GM18951 (cell line): ENCODE results near the gene AMBRA1.

Source experiments
- POLR2A ChIP-seq: IDR thresholded peaks from 4 replicates; pipeline ENCODE4 v1.6.1; 2011; ENCODE audit warnings: mild to moderate bottlenecking; ENCODE audit not compliant: insufficient read length, insufficient read depth; ENCODE audit errors: extremely low read depth
- in situ Hi-C: fragments of 300-500 bp; cut with MboI; formaldehyde crosslinking; loops from one replicate; pipeline ENCODE4 v1.12.0; 2022; ENCODE audit warnings: low sequenced_read_pairs, mixed read lengths, inconsistent platforms; ENCODE audit not compliant: unreplicated experiment

Gene AMBRA1

DNA sequence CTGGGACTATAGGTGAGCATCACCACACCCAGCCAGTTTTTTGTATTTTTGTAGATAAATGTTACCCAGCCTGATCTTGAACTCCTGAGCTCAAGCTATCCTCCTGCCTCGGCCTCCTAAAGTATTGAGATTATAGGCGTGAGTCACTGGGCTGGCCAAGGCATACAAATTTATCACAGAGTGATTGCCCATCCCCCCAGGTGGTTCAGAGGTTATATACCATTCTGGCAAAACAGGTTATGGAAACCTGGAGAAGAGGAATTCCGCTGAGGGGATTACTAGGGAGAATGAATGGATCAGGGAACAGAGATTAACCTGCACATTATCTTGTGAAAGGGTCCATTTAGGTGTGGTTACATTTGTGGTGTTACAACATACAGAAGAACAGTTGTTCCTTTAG, 31.6 kb upstream of the AMBRA1 start:
- in situ Hi-C loops = no loop called here
- TF ChIP-seq POLR2A = no peak

DNA sequence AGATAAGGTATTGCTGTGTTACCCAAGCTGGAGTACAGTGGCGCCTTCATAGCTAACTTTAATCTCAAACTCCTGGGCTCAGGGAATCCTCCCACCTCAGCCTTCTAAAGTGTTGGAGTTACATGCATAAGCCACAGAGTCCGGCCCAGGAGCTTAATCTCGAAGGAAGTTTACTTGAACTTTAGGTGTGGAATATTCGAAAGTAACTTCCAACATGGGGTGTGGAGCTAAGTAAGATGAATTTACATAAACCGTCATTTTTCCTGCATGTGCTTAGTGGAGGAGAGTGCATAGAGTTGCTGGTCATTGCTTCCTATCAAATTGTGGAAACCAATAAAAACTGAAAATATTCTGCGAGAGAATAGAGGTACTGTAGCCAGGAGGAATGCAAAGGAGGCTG, 25.0 kb upstream of the AMBRA1 start:
- in situ Hi-C loops = no loop called here
- TF ChIP-seq POLR2A = no peak

DNA sequence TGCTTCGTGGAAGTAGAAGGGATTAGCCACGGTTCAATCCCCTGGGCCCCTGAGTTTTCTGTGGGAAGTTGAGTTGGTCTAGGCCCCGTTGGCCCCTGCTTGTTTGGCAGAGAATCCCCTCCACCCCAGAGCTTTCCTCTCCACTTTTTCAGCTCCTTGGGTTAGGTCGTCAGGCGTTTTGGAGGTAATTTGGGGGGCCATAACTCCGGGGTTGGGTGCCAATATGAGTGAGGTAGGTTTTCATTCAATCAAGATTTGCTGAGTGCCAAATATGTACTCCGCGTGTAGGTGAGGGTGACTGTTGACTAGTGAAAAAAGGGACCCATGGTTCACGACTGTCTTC, 24.1 kb upstream of the AMBRA1 start:
- TF ChIP-seq POLR2A = no peak
- in situ Hi-C loops = no loop called here

DNA sequence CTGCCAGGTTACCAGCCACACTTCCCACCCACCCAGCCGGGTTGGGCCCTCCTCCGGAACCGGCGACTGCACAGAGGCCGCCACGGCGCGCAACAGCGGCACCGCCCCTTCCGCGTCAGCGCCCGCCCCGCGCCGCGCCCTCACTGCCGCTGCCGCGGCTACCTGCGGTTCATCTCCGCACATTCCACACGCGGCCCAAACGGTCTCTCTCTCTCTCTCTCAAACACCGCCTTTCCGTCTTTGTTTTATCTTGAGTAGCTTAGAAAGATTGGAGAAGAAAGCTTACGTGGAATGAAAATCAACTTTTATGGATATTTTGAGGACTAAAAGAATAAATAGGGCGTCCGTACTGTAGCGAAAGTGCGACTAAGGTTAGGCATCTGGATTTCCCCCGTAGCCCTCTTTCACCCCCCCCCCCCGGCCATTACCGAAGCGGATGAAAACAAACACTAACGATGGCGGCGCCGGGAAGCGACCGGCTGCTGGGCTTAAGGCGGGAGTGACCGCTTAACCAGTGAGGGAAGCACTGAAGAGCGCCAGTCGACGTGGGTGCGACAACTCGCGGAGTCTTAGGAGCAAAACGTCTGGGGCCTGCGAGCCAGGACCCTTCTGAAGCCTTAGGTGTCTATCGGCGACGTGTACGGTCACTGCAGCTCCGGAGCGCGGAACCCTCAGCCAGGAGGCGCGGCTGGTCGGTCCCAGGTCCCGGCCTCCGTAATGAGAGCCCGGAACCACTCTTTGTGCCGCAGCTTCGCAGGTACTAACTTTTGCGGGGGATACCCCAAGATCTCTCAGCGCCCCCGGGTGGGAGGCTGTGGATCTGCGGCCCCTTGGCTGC, 23.5 kb upstream of the AMBRA1 start, which contains the start of the genes ATG13 and HARBI1:
TSS of gene ATG13 (plus strand) at position 420 of the 838 bp plus-strand sequence. CDS start 26,739 bp downstream, outside the sequence.
TSS of gene HARBI1 (minus strand) at position 94 of the 838 bp plus-strand sequence. CDS start 990 bp downstream, outside the sequence.
- TF ChIP-seq POLR2A = peak; percentile 78
- in situ Hi-C loops = no loop called here

DNA sequence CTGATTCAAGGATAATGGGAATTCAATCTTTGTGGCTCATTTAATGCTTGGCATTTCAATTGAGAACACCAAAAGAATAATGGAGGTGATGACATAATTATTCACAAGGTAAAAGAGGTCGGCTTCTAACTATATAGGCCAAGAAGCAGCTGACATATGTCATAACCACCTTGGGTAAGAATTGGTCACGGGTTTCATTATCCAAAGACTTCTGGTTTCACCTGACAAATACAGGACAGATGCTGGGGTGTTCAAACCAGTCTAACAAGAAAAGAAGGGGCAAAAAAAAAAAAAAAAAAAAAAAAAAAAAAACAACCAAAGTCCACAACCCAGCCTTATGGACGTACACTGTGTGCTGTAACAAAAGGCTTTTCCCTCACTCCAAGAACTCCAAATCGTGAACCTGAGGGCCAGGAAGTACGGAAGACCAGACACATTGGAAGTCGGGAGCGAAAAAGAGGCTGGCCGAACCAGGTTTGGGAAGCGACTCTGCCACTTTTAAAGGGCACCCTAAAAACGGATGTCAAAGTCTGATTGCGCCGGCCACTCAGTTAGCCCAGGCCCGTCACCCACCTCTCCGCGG, 22.8 kb upstream of the AMBRA1 start:
- in situ Hi-C loops = no loop called here
- TF ChIP-seq POLR2A = no peak

DNA sequence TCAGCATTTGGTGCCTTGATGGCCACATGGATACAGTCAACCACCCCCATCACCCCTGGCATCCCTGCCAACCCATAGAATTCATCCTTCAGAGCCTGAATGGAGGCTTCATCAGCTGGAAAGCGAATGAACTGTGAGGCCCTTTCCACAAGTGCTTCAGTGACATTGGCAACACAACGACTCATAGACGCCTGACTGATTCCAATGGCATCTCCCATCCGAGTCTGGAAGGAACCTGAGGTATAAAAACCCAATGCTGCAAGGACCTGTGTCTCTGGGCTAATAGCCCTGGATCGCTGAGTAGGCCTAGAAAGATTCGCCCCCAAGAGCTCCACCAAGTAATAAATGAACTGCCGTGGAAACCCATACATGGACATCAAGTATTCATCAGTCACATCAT, 21.9 kb upstream of the AMBRA1 start:
- in situ Hi-C loops = no loop called here

DNA sequence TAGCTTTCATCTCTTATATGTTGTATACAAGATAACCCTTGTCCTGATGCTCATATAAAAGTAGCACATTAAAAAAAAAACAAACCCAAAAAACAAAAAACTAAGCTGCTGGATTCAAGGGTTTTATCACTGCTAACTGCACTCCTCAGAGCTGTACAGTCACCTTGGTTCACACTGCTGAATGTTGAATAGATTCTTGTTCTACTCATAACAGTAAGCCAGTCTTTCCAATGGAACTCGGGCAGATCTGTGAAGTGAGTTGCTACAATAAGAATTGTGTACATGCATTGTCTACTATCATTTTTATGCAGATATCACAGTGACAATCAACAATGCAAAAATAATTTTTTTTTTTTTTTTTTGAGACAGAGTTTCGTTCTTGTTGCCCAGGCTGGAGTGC, 18.5 kb upstream of the AMBRA1 start:
- in situ Hi-C loops = no loop called here
- no peak for TF ChIP-seq POLR2A

More for the DNA sequence above, 21.9 kb upstream of the AMBRA1 start:
- TF ChIP-seq POLR2A = no peak

DNA sequence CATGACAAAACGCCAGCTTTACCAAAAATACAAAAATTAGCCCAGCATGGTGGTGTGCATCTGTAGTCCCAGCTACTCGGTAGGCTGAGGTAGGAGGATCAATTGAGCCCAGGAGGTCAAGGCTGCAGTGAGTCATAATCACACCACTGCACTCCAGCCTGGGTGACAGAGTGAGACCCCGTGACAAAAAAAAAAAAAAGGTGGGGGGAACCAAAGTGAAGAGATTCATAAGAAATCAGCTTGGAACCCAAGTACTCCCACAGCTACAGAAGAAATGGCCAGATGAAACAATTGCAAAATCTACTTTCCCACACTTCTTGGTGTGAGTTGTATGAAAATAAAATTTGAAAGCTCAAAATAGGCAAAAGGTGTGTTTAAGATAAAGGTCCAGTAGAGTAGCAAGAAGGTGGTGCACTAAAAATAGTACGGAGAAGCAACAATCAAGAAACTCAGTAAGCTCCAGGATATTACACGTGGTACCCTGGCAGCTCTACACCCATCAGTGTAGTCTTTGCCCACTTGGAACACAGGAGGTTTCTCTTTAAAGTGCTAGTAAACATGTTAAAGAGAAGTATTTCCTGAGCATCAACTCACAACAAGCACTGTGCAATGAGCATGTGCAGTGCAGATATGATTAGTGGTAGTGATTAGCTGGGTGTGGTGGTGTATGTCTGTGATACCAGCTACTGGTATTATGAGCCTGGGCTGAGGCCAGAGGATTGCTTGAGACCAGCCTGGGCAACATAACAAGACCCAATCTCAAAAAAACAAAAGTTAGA, 17.9 kb upstream of the AMBRA1 start:
- in situ Hi-C loops = no loop called here
- no peak for TF ChIP-seq POLR2A

DNA sequence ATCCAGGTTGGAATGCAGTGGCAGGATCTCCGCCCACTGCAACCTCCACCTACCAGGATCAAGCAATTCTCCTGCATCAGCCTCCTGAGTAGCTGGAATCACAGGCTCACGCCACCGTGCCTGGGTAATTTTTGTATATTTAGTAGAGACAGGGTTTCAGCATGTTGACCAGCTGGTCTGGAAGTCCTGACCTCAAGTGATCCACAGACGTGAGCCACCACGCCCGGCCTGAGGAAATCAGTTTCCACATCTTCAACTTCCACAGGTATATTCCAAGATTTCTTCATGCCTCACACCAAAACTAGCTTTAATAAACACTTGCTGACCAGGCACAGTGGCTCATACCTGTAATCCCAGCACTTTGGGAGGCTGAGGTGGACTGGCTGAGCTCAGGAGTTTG, 15.6 kb upstream of the AMBRA1 start:
- in situ Hi-C loops = no loop called here
- no peak for TF ChIP-seq POLR2A

DNA sequence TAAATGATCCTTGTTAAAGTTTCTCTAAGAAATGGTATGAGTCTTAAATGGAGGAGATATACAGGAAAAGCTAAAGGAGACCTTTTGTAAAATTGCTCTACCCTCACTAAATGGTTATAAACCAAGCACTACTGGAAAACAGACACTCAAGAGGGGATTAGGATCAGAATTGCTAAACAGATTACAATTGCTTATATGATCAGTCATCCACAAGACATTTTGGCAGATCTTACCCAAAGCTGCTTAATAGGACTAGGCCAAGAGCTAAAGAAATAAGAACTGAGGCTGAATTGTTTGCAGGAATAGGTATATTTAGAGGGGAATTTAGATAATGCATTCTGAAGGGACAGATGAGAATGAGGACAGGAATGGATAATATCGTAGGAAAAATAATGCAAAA, 13.7 kb upstream of the AMBRA1 start:
- in situ Hi-C loops = no loop called here
- no peak for TF ChIP-seq POLR2A

DNA sequence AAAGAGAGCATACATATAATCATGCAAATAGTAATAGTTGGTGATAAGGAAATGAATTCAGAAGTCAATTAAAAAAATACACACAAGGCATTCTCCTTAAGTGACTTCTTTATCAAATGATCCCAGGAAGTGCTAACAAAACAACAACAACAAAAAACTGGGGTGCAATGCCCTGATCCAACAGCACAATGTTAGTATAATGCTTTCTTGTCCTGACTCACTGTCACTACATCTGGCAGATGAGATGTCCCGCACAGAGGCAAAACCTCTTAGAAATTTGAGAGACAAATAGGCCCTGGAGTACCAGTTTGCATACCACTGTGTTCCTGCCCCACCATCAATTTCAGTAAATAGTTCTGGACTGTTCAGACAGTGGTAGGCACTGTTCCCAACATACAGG, 11.0 kb upstream of the AMBRA1 start:
- TF ChIP-seq POLR2A = no peak
- in situ Hi-C loops = no loop called here

DNA sequence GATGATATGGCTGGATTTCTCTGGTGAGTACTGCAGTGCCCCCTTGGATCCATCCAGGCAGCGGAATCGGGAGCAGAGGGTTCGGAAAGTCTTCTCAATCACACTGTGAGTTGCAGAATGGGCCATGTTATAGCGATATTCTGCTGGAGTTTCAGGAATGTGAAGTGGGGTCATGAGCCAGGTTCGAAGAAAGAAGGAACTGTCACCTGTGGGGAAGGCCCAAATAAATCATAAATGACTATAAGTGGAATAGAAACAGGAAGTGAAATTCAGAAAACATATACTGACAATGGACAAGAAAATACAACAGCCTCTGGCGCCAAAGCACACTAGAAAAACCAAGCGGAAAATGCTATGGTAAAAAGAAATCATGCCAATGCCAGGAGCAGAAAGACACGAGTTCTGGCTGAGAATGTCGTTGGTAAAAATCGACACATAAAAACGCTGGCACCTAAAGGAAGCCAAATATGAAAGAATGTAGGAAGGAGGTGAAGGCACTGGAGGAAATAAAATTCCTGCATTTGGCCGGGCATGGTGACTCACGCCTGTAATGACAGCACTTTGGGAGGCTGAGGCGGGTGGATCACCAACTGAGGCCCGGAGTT, 10.0 kb upstream of the AMBRA1 start:
- no peak for TF ChIP-seq POLR2A
- in situ Hi-C loops = no loop called here

DNA sequence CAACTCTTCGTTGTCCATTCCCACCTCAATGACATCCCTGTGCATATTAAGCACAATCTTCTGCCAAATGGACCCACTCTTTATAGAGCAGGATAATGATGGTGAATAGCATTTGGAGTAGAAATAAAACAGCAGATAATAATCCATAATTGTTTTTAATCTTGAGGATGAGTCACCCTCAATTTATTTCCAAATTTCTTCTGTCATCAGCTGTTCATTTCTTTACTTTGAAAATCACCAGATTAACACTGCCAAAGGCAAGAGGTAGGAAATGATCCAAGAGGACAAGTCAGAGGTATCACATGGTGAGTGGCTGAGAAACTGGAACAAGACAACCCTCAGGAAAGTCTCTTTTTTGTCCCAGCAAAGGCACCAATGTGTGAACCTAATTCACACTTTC, 7.3 kb upstream of the AMBRA1 start:
- TF ChIP-seq POLR2A = no peak
- in situ Hi-C loops = no loop called here
